A549 (cell line): Measurements from ENCODE around the gene GPRC5A. TPM values are rescaled to one million over a fixed set of nuclear protein-coding genes. Genes with fewer than 3 reads are reported as not detected.

ENCODE experiments used
- ATAC-seq, 2 experiments: fragments of 200-7000 bp in 1 of 2; fragments of >200 bp in 1 of 2; cut with Nextera tagmentation in 1 of 2; cut with Tn5 transposase in 1 of 2; 3 replicates each; pipeline versions ENCODE4 v1.8.0 to v1.9.1; 2018 to 2020; ENCODE audit warnings: mild to moderate bottlenecking in 1 of 2, moderate library complexity in 1 of 2
- CTCF ChIA-PET: fragments of 300-600 bp; sonication (Branson Sonifier 250); formaldehyde crosslinking; extraction: SDS; loops from one replicate; lab custom pipeline; 2021; ENCODE audit warnings: antibody characterized with exemption, inconsistent platforms; lab: Yijun Ruan, JAX
- POLR2A ChIA-PET: fragments of 350-600 bp; formaldehyde crosslinking; extraction: SDS; loops from one replicate; lab custom pipeline; 2021; ENCODE audit warnings: antibody characterized with exemption, inconsistent platforms; lab: Yijun Ruan, JAX
- DNase-seq, 2 experiments: peaks; one replicate each; pipeline versions ENCODE4 v3.0.0 to v3.0.0-alpha.2; 2011 to 2016; ENCODE audit warnings: low read depth in 1 of 2, low spot score in 1 of 2
- FAIRE-seq: peaks from 2 replicates; lab custom pipeline; 2011; peaks lifted over from hg19 to GRCh38; lab: Jason Lieb, UNC
- H3K27ac ChIP-seq, 2 experiments: fragments of >200 bp; sonication (Bioruptor Twin); formaldehyde crosslinking; 3 replicates each; pipeline ENCODE4 v1.5.1; 2016 to 2017
- H3K4me1 ChIP-seq: fragments of >200 bp; sonication (Bioruptor Twin); formaldehyde crosslinking; 3 replicates; pipeline ENCODE4 v1.6.1; 2016
- H3K4me2 ChIP-seq: fragments of >200 bp; sonication (Bioruptor Twin); formaldehyde crosslinking; 3 replicates; pipeline ENCODE4 v1.6.1; 2016
- H3K4me3 ChIP-seq: fragments of >200 bp; sonication (Bioruptor Twin); formaldehyde crosslinking; 3 replicates; pipeline ENCODE4 v1.5.1; 2016
- H3K9me3 ChIP-seq: fragments of >200 bp; sonication (Bioruptor Twin); formaldehyde crosslinking; 3 replicates; pipeline ENCODE4 v1.6.1; 2016
- BHLHE40 ChIP-seq: IDR thresholded peaks from 2 replicates; pipeline ENCODE4 v1.6.1; 2012; ENCODE audit warnings: low read depth, low read length, inconsistent platforms
- CBX8 ChIP-seq: fragments of 200-600 bp; sonication (generic); IDR thresholded peaks from 2 replicates; pipeline ENCODE4 v1.6.1; 2016
- CEBPB ChIP-seq, 2 experiments: fragments of >200 bp in 1 of 2; sonication (Bioruptor Twin) in 1 of 2; formaldehyde crosslinking in 1 of 2; IDR thresholded peaks; 2 replicates each; pipeline ENCODE4 v1.6.1; 2012 to 2016
- EHMT2 ChIP-seq: fragments of 200-600 bp; sonication (generic); IDR thresholded peaks from 2 replicates; pipeline ENCODE4 v1.6.1; 2016; ENCODE audit warnings: antibody characterized with exemption, low read depth, mild to moderate bottlenecking, moderate library complexity
- EP300 ChIP-seq, 2 experiments: fragments of >200 bp; sonication (Bioruptor Twin); formaldehyde crosslinking; IDR thresholded peaks; 2 replicates in 1 of 2; 3 replicates in 1 of 2; pipeline ENCODE4 v1.6.1; 2016 to 2017
- FOSB ChIP-seq: fragments of 250-450 bp; sonication (Bioruptor Pico); IDR thresholded peaks from 2 replicates; pipeline ENCODE4 v1.5.0; 2020; ENCODE audit warnings: mild to moderate bottlenecking, moderate library complexity
- FOSL2 ChIP-seq, 2 experiments: fragments of 450-650 bp in 1 of 2; fragments of >200 bp in 1 of 2; sonication (Bioruptor Twin) in 1 of 2; formaldehyde crosslinking; IDR thresholded peaks; 2 replicates each; pipeline versions ENCODE4 v1.5.0 to v1.6.1; 2016 to 2020; ENCODE audit warnings: mild to moderate bottlenecking in 1 of 2, moderate library complexity in 1 of 2
- FOXS1 ChIP-seq: fragments of 250-450 bp; sonication (Bioruptor Pico); IDR thresholded peaks from 2 replicates; pipeline ENCODE4 v1.5.0; 2020; ENCODE audit warnings: mild to moderate bottlenecking, moderate library complexity
- GATA3 ChIP-seq: IDR thresholded peaks from 2 replicates; pipeline ENCODE4 v1.6.1; 2012; ENCODE audit warnings: borderline replicate concordance
- HEYL ChIP-seq: fragments of 250-450 bp; sonication (Bioruptor Pico); IDR thresholded peaks from 2 replicates; pipeline ENCODE4 v1.8.0; 2021; ENCODE audit warnings: mild to moderate bottlenecking, moderate library complexity
- HOXA7 ChIP-seq: fragments of 250-450 bp; sonication (Bioruptor Pico); IDR thresholded peaks from 2 replicates; pipeline ENCODE4 v1.5.0; 2020; ENCODE audit warnings: mild to moderate bottlenecking, moderate library complexity
- JUN ChIP-seq, 2 experiments: fragments of >200 bp; sonication (Bioruptor Twin); formaldehyde crosslinking; IDR thresholded peaks; 2 replicates in 1 of 2; 3 replicates in 1 of 2; pipeline ENCODE4 v1.6.1; 2016 to 2017
- JUNB ChIP-seq: fragments of >200 bp; sonication (Bioruptor Twin); formaldehyde crosslinking; IDR thresholded peaks from 2 replicates; pipeline ENCODE4 v1.6.1; 2016
- KDM1A ChIP-seq: fragments of 200-600 bp; sonication (generic); IDR thresholded peaks from 2 replicates; pipeline ENCODE4 v1.6.1; 2016; ENCODE audit warnings: low read depth, mild to moderate bottlenecking
- MAFK ChIP-seq: fragments of 450-650 bp; IDR thresholded peaks from 2 replicates; pipeline ENCODE4 v1.6.1; 2014; ENCODE audit not compliant: partially characterized antibody
- MYC ChIP-seq: IDR thresholded peaks from 2 replicates; pipeline ENCODE4 v1.6.1; 2012; ENCODE audit warnings: mild to moderate bottlenecking, inconsistent platforms, low read length, improper control_type of control experiment, borderline replicate concordance
- NFE2L2 ChIP-seq: fragments of 150-350 bp; conservative IDR thresholded peaks from 2 replicates; pipeline ENCODE4 v1.6.1; 2014; ENCODE audit warnings: low read length
- NR3C1 ChIP-seq: fragments of >200 bp; sonication (Bioruptor Twin); formaldehyde crosslinking; IDR thresholded peaks from 3 replicates; pipeline ENCODE4 v1.6.1; 2017
- PHF8 ChIP-seq: fragments of 200-600 bp; sonication (generic); IDR thresholded peaks from 2 replicates; pipeline ENCODE4 v1.6.1; 2016; ENCODE audit warnings: low read depth, mild to moderate bottlenecking, antibody characterized with exemption, moderate library complexity, borderline replicate concordance
- POLR2AphosphoS2 ChIP-seq: conservative IDR thresholded peaks from 2 replicates; pipeline ENCODE4 v1.6.1; 2012; ENCODE audit warnings: low read length, improper control_type of control experiment, inconsistent platforms
- RNF2 ChIP-seq: fragments of 200-600 bp; sonication (generic); IDR thresholded peaks from 2 replicates; pipeline ENCODE4 v1.6.1; 2016; ENCODE audit warnings: low read depth, mild to moderate bottlenecking, antibody characterized with exemption, moderate library complexity, borderline replicate concordance
- TP53 ChIP-seq: fragments of 250-450 bp; sonication (Bioruptor Pico); IDR thresholded peaks from 2 replicates; pipeline ENCODE4 v1.5.0; 2021; ENCODE audit warnings: mild to moderate bottlenecking, moderate library complexity
- ZC3H11A ChIP-seq: fragments of 450-650 bp; IDR thresholded peaks from 2 replicates; pipeline ENCODE4 v1.6.1; 2014; ENCODE audit warnings: antibody characterized with exemption, mild to moderate bottlenecking
- ZSCAN20 ChIP-seq: fragments of 250-450 bp; sonication (Bioruptor Pico); IDR thresholded peaks from 2 replicates; pipeline ENCODE4 v1.8.0; 2022; ENCODE audit warnings: mild to moderate bottlenecking, moderate library complexity
- WGBS: methylation state at CpG from one replicate; pipeline ENCODE4 v1.1.6; 2017; ENCODE audit errors: missing lambda C conversion rate; 5-methylcytosine and 5-hydroxymethylcytosine counted together
- polyA plus RNA-seq, 4 experiments: library from polyadenylated mRNA; depleted of rRNA in 3 of 4; stranded (reverse); fragments of >200 nt; fragmentation: RNase III in 1 of 4; extraction: RNeasy Plus Mini Kit Qiagen cat#74134 plus additional on column Dnase treatment in 1 of 4; gene quantifications; 2 replicates in 3 of 4; 3 replicates in 1 of 4; pipeline ENCODE4 v1.2.3, GENCODE V29; 2011 to 2017
- TF ChIP-seq, protein P1 (sequence below): fragments of >200 bp; sonication (Bioruptor Twin); formaldehyde crosslinking; IDR thresholded peaks from 3 replicates; pipeline ENCODE4 v1.6.1; 2016
- TF ChIP-seq, protein P2 (sequence below): IDR thresholded peaks from 2 replicates; pipeline ENCODE4 v1.6.1; 2012; ENCODE audit warnings: low read depth, borderline replicate concordance
- TF ChIP-seq, protein P3 (sequence below): fragments of 450-650 bp; IDR thresholded peaks from 2 replicates; pipeline ENCODE4 v1.6.1; 2014; ENCODE audit warnings: antibody characterized with exemption
- TF ChIP-seq, protein P4 (sequence below): IDR thresholded peaks from 2 replicates; pipeline ENCODE4 v1.6.1; 2012

GPRC5A gene
- polyA plus RNA-seq, 2 of the 4 experiments (the other 2 are of a cell fraction): 173 to 296 TPM

DNA sequence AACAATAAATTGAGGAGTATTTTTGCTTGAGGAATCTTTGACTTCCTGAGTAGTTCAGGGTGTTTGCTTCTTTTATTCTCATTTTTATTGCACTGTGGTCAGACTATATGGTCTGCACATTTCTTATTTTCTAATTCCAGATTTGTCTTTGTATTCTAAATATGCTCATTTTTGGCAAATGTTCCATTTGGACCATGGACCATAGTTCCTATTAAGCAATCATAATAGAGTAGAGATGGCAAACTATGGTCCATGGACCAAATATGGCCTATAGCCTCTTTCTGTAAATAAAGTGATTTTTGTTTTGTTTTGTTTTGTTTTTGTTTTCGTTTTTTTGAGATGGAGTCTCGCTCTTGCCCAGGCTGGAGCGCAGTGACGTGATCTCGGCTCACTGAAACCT, 2.1 kb downstream of the GPRC5A start:
- H3K4me2 ChIP-seq: peak overlapping the region; percentile 89

DNA sequence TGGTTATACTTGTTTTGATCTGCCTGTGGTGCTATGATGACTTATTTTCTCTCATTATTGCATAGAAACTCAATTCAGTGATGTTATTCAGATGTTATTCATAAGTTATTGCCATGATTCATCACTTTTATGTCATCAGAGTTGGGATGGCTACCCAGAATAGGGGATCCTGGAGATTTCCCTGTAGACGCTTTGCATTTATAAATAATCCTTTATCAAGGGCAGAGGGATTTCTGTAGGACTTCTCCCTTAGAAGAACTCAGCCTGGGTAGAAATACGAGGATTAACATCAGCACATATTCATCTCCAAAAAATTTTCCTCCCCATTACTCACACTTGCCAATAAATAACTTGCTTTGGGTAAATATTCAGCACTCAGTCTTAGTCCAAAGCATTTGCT, 4.9 kb downstream of the GPRC5A start:
- WGBS: 0% methylated on average over 2 of the region's 2 CpGs
- no peak for FAIRE-seq
- POLR2A ChIA-PET: interaction anchor here (1.0 kb wide), 1 partner anchor 61 kb away, joined by 3 read pairs; no protein-coding TSS in a partner anchor
- TF ChIP-seq ZSCAN20 (CRISPR knock-in tag) (no peak), GATA3 (peak; percentile 71; the same call in 1 of the 2 replicates), POLR2AphosphoS2 (no peak), JUN (IDR thresholded peaks at IDR 0.05) (peak; percentile 13 to 35; a peak in 1 of 5 replicates), NFE2L2 (peak; percentile 39; the same call in 1 of the 2 replicates), MAFK (peak; percentile 82), NR3C1 (no peak), JUNB (peak; percentile 82), FOSL2 (IDR thresholded peaks at IDR 0.05) (peak; percentile 61), FOSL2 (CRISPR knock-in tag; IDR thresholded peaks at IDR 0.05) (peak; percentile 73), EP300 (IDR thresholded peaks at IDR 0.05) (peak in 1 of 2 experiments; percentile 39; a peak in 1 of 5 replicates)
- peak in 1 of 2 experiments; percentile 60 for DNase-seq
- Histone ChIP-seq H3K27ac (peak overlapping the region; percentile 59 to 85), H3K9me3 (no peaks in the 10 kb centered on the region), H3K4me2 (peak overlapping the region; percentile 89), H3K4me3 (peak overlapping the region; percentile 27; the same call in 2 of the 3 replicates), H3K4me1 (peaks cover 73% of the 10 kb centered on the region)
- peak in 1 of 2 experiments; percentile 0; a peak in 1 of 6 replicates for ATAC-seq
- CTCF ChIA-PET: interaction anchor here (0.9 to 7.7 kb wide), 7 partner anchors 17 to 109 kb away, joined by 3 to 48 read pairs (median 7); partner anchors contain the start of gene DDX47

More for the DNA sequence above, 2.1 kb downstream of the GPRC5A start:
- ATAC-seq (no peak), FAIRE-seq (no peak), DNase-seq (no peak)
- Histone ChIP-seq H3K4me3 (peak overlapping the region; percentile 54), H3K27ac (peak overlapping the region; percentile 94), H3K9me3 (no peaks in the 10 kb centered on the region), H3K4me1 (peaks cover 59% of the 10 kb centered on the region)
- 37% methylated on average over 5 of the region's 5 CpGs for WGBS
- TF ChIP-seq MYC (no peak), EP300 (IDR thresholded peaks at IDR 0.05) (no peak), HEYL (CRISPR knock-in tag) (no peak), TP53 (CRISPR knock-in tag) (no peak), HOXA7 (CRISPR knock-in tag) (no peak), FOSB (CRISPR knock-in tag) (0 out of 2 replicates have a peak, but pooled peaks have one; percentile 60), JUNB (no peak), EHMT2 (no peak), ZC3H11A (no peak), FOXS1 (CRISPR knock-in tag) (no peak), KDM1A (no peak), FOSL2 (IDR thresholded peaks at IDR 0.05) (no peak), FOSL2 (CRISPR knock-in tag; IDR thresholded peaks at IDR 0.05) (no peak), ZSCAN20 (CRISPR knock-in tag) (peak; percentile 50; the same call in 1 of the 2 replicates), CEBPB (IDR thresholded peaks at IDR 0.05) (peak in 1 of 2 experiments; percentile 43; a peak in 1 of 4 replicates), PHF8 (no peak), MAFK (no peak), NFE2L2 (no peak), CBX8 (no peak), BHLHE40 (no peak), RNF2 (no peak)
- TF ChIP-seq, protein P1, sequence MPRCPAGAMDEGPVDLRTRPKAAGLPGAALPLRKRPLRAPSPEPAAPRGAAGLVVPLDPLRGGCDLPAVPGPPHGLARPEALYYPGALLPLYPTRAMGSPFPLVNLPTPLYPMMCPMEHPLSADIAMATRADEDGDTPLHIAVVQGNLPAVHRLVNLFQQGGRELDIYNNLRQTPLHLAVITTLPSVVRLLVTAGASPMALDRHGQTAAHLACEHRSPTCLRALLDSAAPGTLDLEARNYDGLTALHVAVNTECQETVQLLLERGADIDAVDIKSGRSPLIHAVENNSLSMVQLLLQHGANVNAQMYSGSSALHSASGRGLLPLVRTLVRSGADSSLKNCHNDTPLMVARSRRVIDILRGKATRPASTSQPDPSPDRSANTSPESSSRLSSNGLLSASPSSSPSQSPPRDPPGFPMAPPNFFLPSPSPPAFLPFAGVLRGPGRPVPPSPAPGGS: no peak
- TF ChIP-seq, protein P2, sequence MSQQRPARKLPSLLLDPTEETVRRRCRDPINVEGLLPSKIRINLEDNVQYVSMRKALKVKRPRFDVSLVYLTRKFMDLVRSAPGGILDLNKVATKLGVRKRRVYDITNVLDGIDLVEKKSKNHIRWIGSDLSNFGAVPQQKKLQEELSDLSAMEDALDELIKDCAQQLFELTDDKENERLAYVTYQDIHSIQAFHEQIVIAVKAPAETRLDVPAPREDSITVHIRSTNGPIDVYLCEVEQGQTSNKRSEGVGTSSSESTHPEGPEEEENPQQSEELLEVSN: no peak
- TF ChIP-seq, protein P3, sequence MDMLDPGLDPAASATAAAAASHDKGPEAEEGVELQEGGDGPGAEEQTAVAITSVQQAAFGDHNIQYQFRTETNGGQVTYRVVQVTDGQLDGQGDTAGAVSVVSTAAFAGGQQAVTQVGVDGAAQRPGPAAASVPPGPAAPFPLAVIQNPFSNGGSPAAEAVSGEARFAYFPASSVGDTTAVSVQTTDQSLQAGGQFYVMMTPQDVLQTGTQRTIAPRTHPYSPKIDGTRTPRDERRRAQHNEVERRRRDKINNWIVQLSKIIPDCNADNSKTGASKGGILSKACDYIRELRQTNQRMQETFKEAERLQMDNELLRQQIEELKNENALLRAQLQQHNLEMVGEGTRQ: no peak
- TF ChIP-seq, protein P4, sequence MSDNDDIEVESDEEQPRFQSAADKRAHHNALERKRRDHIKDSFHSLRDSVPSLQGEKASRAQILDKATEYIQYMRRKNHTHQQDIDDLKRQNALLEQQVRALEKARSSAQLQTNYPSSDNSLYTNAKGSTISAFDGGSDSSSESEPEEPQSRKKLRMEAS: no peak
- POLR2A ChIA-PET: no interaction called here
- CTCF ChIA-PET: interaction anchor here (1.4 to 4.6 kb wide), 8 partner anchors 8 to 105 kb away, joined by 4 to 55 read pairs (median 28); partner anchors contain the start of gene DDX47
